Memory B cell (primary cell): ENCODE data around the gene FSCN2.

Experiments
- ATAC-seq: fragments of 150-1000 bp; cut with Tn5 transposase; 2 replicates; pipeline ENCODE4 v1.10.0; 2021; ENCODE audit warnings: low read depth, mild to moderate bottlenecking, moderate library complexity
- DNase-seq, 2 donors: peaks; one replicate each; pipeline ENCODE4 v3.0.0; 2022; ENCODE audit warnings: low spot score in 2 of 2
- H3K27ac Mint-ChIP-seq: one replicate; pipeline ENCODE4 v1.8.0; 2022; ENCODE audit warnings: mild to moderate bottlenecking, moderate library complexity, mixed read lengths
- H3K27me3 Mint-ChIP-seq: one replicate; pipeline ENCODE4 v1.8.0; 2022; ENCODE audit warnings: mixed read lengths
- H3K36me3 Mint-ChIP-seq: one replicate; pipeline ENCODE4 v1.8.0; 2022; ENCODE audit warnings: mild to moderate bottlenecking, mixed read lengths
- H3K4me1 Mint-ChIP-seq: one replicate; pipeline ENCODE4 v1.8.0; 2022; ENCODE audit warnings: mixed read lengths
- H3K4me3 Mint-ChIP-seq: one replicate; pipeline ENCODE4 v1.8.0; 2022; ENCODE audit warnings: mild to moderate bottlenecking, moderate library complexity, mixed read lengths
- H3K9me3 Mint-ChIP-seq: one replicate; pipeline ENCODE4 v1.8.0; 2022; ENCODE audit warnings: mixed read lengths

The FSCN2 gene

DNA sequence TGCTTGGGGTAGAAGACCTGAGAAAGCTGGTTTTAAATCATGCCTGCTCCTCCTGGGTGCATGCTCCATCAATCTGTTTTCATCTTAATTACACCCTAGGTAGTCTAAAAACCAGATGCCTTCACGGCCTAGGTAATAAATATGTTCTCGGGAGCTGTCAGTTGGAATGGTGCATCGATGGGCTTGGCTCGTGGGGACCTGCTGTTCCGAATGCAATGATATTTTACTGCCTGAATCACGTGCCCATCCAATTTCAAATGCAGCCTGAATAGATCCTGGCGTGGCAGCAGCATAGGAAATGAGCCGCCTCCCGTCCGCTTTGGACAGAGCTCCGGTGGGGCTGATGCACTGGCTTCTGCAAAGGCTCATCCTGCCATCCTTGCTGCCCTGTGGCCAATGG, 42.8 kb downstream of the FSCN2 start:
- Mint-ChIP-seq H3K27me3 (no peaks in the 10 kb centered on the region), H3K9me3 (no peaks in the 10 kb centered on the region), H3K4me1 (no peaks in the 10 kb centered on the region), H3K27ac (no peak overlapping the region), H3K36me3 (peaks cover 28% of the 10 kb centered on the region), H3K4me3 (no peak overlapping the region)
- DNase-seq (no peak), ATAC-seq (no peak)

DNA sequence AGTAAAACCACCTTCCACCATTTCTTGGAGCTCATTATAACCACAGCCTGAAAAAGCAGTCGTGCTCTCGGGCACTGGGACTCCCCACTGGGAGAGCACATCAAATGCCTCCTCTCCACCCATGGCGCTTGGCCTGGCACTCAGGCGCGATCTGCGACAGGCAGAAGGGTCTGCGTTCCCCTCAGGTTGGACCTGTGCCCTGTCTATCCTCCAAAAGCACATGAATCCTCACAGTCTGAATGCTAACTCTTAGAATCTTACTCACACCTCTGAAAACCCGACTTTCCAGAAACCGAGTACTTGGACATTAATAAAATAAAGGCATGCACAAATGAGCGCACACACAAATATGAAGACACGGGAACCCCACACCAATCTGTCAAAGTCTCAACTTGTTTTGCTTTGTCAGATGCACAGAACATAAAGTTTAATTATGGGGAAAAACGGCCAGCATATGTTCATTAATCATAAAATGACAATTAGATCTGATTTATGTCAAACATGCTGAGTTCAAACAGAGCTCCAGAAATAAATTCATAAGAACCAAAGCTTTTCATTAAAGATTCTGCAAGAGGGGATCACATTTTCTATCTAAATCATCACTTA, 44.5 kb downstream of the FSCN2 start:
- no peaks in the 10 kb centered on the region for H3K27me3 Mint-ChIP-seq
- peaks cover 3% of the 10 kb centered on the region for H3K4me1 Mint-ChIP-seq
- no peak for ATAC-seq
- H3K27ac Mint-ChIP-seq: no peak overlapping the region
- DNase-seq: no peak
- peaks cover 29% of the 10 kb centered on the region for H3K36me3 Mint-ChIP-seq
- H3K4me3 Mint-ChIP-seq: no peak overlapping the region
- no peaks in the 10 kb centered on the region for H3K9me3 Mint-ChIP-seq

DNA sequence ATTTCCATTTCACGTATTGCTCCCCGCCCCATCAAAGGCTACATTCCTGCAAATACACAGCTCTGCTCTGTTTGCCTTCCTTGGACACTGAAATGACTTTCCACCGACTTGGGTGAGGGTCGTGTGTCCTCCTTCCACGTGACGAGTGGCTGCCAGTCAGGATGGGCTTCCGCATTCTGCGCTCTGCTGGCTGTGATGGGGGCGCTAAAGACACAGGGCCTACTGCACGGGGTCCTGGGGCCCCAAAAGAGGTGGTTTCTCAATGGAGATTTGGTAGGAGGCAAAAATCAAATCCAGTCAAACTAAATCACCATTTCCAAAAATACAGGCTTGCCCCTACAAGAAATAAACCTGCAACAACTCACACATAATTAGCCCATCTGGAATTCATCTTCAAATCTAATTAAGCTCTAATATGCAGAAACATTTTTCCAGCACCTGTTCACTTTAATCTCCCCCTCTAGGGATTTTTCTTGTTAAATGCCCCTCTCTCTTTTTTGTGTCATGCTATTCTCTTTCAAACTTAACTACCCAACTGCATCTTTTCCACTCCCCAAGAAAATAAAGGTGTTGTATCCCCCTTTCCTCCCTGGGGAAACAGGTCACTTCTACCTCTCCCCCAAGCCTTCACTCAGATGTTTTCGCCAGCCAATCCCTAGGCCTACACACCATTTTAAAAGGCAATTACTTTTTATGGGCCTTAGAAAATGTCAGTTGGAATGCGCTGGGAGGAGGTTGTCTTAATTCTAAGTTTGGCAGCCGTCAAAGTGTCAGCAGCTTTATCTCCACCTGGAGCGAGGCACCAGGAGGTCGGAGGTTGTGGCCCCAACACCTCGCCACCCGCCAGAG, 45.8 kb downstream of the FSCN2 start:
- Mint-ChIP-seq H3K9me3 (no peaks in the 10 kb centered on the region), H3K4me1 (peaks cover 10% of the 10 kb centered on the region), H3K27me3 (no peaks in the 10 kb centered on the region), H3K27ac (peak overlapping the region; percentile 56), H3K36me3 (peaks cover 29% of the 10 kb centered on the region), H3K4me3 (no peak overlapping the region)
- ATAC-seq: no peak
- DNase-seq: no peak

DNA sequence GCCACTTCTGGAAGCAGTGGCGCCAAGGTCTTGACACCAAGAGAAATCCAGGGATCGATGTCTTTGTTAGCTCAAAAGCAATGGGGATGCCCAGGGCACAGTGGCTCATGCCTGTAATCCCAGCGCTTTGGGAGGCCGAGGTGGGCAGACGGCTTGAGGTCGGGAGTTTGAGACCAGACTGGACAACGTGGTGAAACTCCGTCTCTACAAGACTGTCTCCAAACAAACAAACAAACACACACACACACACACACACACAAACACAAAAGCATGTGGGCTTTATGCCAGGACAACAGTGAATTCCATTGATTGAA, 46.4 kb downstream of the FSCN2 start:
- Mint-ChIP-seq H3K27ac (no peak overlapping the region), H3K4me1 (peaks cover 14% of the 10 kb centered on the region), H3K4me3 (no peak overlapping the region), H3K9me3 (no peaks in the 10 kb centered on the region), H3K27me3 (no peaks in the 10 kb centered on the region), H3K36me3 (peaks cover 28% of the 10 kb centered on the region)
- DNase-seq (no peak), ATAC-seq (no peak)

DNA sequence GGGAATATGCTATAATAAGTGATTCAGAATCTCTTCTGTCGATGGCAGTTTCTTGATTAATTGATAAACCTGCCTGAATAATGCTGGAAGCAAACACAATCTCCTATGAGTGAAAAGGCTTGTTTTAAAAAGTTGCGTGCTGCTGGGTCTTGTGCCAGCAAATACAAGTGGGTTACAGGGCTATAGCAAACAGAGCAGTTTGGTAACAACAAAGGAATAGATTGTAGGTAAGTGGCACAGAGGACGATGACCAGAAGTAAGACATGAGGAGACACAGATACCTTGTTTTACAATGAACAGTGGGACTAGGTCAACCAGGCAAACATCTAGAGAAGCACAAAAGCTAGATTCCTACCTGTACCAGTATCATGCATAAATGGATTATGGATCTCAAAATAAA, 47.7 kb downstream of the FSCN2 start:
- H3K4me3 Mint-ChIP-seq: no peak overlapping the region
- ATAC-seq: no peak
- H3K9me3 Mint-ChIP-seq: no peaks in the 10 kb centered on the region
- peaks cover 23% of the 10 kb centered on the region for H3K4me1 Mint-ChIP-seq
- no peak overlapping the region for H3K27ac Mint-ChIP-seq
- H3K36me3 Mint-ChIP-seq: peaks cover 29% of the 10 kb centered on the region
- no peak for DNase-seq
- no peaks in the 10 kb centered on the region for H3K27me3 Mint-ChIP-seq

DNA sequence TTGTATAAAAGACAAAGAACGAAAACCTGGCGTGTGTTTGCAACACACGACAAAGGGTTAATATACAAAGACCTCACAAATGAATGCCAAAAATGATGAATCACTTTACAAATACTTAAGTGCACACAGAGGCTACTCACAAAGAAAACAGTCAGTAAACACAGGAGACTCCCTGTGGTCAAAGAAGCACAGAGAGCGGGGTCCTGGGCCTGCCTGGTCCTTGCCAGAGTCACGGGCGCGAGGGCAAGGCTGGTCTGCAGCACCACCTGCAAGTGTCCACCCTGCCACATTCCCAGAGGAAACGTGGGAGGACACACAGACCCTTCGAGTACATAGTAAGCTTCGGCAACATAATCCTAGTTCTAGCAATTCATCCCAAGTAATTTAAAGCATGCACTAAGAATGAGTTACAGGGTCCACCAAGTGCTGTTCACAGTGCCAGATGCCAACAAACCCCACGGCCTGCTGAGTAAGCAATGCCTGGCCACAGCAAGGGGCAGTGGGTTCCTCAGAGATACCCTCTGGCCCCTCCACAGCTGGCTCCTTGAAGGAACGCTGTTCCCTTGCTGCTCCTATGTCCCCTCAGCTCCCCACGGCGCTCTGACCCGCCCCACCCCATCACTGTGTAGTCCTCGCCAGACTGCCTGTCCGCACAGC, 48.6 kb downstream of the FSCN2 start:
- Mint-ChIP-seq H3K4me3 (no peak overlapping the region), H3K27ac (no peak overlapping the region), H3K4me1 (peaks cover 23% of the 10 kb centered on the region), H3K27me3 (no peaks in the 10 kb centered on the region), H3K9me3 (no peaks in the 10 kb centered on the region), H3K36me3 (peaks cover 25% of the 10 kb centered on the region)
- DNase-seq (no peak), ATAC-seq (no peak)

DNA sequence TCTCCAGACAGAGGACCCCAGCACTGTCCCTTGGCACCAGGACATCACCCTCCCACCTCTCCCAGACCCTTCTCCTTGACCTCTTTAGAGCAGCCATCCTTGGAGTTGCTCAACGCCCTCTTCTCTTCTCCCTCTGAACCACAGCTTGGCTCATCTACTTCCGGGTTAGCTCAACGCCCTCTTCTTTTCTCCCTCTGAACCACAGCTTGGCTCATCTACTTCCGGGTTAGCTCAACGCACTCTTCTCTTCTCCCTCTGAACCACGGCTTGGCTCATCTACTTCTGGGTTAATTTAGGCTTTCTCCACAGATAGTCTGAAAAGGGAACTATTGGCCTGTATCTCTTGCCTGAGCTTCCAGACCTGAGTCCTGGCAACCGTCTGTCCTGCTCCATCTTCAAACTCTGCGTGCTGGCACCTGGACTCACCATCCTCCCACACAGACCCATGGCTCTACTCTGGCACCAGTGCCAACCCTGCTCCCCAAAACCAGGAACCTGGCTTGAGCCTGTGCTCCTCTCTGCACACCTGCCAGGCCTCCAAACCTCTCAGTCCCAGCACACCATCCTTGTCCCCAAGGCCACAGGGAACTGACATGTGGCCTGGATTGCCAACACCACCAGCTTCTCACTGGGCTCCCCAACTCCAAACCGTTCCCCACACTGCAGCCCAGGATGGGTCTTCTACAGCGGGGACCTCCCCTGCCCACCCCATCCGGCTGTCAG, 49.3 kb downstream of the FSCN2 start:
- H3K4me1 Mint-ChIP-seq: peaks cover 23% of the 10 kb centered on the region
- H3K27me3 Mint-ChIP-seq: no peaks in the 10 kb centered on the region
- no peak for ATAC-seq
- H3K4me3 Mint-ChIP-seq: no peak overlapping the region
- no peaks in the 10 kb centered on the region for H3K9me3 Mint-ChIP-seq
- no peak for DNase-seq
- H3K36me3 Mint-ChIP-seq: peaks cover 28% of the 10 kb centered on the region
- H3K27ac Mint-ChIP-seq: no peak overlapping the region

DNA sequence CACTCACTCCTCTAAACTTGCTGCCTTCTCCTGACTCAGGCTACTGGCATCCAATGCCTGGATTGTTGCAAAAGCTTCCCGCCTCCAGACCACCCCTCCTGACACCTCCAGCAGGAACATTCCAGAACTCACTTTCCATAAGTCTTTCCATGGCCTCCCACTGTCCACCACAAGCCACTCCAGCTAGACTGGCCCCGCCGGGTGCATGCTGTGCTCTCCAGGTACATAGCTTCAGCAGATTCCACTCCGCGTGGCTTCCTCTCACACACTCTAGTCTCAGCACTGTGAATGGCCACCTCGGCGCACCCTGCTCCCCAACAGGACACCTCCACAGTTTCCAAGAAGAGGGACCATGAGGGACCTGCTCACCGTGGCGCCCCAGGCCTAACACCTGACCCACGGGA, 49.9 kb downstream of the FSCN2 start:
- ATAC-seq: no peak
- Mint-ChIP-seq H3K9me3 (no peaks in the 10 kb centered on the region), H3K4me1 (peaks cover 23% of the 10 kb centered on the region), H3K4me3 (no peak overlapping the region), H3K36me3 (peaks cover 29% of the 10 kb centered on the region), H3K27ac (no peak overlapping the region), H3K27me3 (no peaks in the 10 kb centered on the region)
- no peak for DNase-seq

DNA sequence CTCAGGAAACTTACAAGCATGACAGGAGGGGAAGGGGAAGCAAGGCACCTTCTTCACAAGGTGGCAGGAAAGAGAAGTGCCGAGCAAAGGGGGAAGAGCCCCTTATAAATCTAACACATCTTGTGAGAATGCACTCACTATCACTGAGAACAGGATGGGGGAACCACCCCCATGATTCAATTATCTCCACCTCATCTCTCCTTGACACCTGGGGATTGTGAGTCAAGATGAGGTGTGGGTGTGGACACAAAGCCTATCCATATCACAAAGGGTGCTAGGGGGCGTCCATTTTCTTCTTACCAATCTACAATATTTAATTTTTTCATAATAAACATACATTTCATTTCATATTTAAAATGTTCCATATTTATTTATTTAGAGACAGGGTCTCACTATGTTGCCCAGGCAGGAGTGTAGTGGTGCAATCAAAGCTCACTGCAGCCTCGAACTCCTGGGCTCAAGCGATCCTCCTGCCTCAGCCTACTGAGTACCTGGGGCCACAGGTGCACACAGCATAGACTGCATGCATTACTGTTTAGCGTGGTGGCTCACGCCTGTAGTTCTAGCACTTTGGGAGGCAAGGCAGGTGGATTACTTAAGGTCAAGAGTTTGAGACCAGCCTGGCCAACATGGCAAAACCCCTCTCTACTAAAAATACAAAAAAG, 50.5 kb downstream of the FSCN2 start:
- Mint-ChIP-seq H3K4me3 (no peak overlapping the region), H3K27ac (no peak overlapping the region), H3K27me3 (no peaks in the 10 kb centered on the region), H3K4me1 (peaks cover 23% of the 10 kb centered on the region), H3K9me3 (no peaks in the 10 kb centered on the region), H3K36me3 (peaks cover 32% of the 10 kb centered on the region)
- no peak for ATAC-seq
- no peak for DNase-seq

DNA sequence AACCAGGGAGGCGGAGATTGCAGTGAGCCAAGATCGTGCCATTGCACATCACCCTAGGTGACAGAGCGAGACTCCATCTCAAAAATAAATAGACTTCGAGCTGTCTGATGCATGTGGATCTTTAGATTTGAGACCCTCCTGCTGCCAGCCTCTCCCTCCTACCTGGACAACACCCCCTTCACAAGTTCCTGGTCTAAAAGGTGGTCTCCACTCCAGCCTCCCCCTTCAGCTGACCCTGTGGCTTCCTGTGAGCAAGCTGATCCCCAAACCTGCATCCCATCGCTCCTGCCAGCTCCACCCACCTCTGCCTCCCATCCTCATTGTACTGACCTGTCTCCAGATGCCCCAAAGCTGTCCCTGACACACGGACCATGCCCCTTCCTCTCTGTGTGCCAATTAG, 51.1 kb downstream of the FSCN2 start:
- ATAC-seq: no peak
- Mint-ChIP-seq H3K4me3 (no peak overlapping the region), H3K36me3 (peaks cover 33% of the 10 kb centered on the region), H3K9me3 (no peaks in the 10 kb centered on the region), H3K27me3 (no peaks in the 10 kb centered on the region), H3K4me1 (peaks cover 23% of the 10 kb centered on the region), H3K27ac (no peak overlapping the region)
- no peak for DNase-seq

DNA sequence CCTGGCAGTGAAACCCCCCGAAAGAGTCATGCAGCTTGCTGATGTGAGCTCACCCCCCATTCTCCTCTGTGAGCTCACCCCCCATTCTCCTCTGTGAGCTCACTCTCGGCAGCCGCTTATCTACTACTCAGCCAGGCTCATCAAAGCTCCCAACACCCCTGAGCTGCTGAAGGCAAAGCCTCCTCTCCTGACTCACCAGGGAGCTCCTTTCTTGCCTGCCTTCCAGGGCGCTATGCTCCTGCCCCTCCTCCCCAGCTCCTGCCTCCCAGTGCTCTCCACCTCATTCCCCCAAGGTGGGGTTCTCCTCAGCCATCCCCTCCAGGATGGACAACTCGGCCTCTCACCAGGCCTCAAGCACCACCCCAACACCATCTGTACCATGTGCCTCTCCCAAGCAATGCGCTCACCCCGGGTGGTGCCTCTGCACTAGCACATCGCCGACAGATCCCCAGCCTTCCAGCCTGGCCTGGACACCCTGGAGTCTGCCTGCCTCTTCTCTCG, 51.7 kb downstream of the FSCN2 start:
- H3K27ac Mint-ChIP-seq: peak overlapping the region; percentile 4
- ATAC-seq (no peak), DNase-seq (no peak)
- peaks cover 33% of the 10 kb centered on the region for H3K36me3 Mint-ChIP-seq
- no peak overlapping the region for H3K4me3 Mint-ChIP-seq
- H3K9me3 Mint-ChIP-seq: no peaks in the 10 kb centered on the region
- H3K27me3 Mint-ChIP-seq: no peaks in the 10 kb centered on the region
- H3K4me1 Mint-ChIP-seq: peaks cover 23% of the 10 kb centered on the region

DNA sequence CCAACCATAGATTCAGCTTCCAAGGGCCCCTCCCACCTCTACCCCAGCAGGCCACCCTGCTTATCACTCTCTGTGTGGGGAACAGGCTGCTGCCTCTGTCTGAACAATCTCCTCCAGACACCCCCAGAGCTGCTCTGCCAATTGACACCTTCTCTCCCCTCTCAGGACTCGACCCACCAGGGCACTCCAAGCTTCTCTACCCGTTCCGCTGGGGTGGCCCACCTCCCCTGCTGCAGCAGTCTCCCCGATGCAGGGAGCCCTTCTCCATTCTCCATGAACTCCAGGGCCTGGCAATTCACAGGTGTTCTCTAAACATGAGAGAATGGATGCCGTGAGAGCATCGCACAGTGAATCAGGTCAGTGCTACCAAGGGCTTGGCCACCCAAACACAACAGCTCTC, 52.3 kb downstream of the FSCN2 start:
- Mint-ChIP-seq H3K4me3 (no peak overlapping the region), H3K36me3 (peaks cover 35% of the 10 kb centered on the region), H3K9me3 (no peaks in the 10 kb centered on the region), H3K4me1 (peaks cover 23% of the 10 kb centered on the region), H3K27ac (peak overlapping the region; percentile 4), H3K27me3 (no peaks in the 10 kb centered on the region)
- no peak for ATAC-seq
- no peak for DNase-seq

DNA sequence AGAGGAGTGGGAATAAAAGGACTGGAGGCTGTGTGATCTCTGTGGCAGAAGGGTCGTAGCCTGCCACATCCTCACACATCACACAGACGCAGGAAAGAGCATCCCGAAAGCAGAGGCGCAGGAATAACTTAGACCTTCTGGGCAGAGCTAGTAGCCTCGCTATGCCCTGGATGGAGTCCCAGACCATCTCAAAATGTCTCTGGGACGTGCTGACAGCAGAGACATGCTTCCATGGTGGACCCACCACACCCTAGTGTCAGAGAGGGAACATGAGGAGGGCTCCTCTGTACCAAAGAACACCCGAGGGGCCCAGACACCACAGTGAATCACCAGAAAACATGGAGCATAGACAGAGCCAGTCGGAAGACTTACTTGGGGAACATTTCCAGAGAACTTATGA, 53.6 kb downstream of the FSCN2 start:
- no peak overlapping the region for H3K27ac Mint-ChIP-seq
- H3K36me3 Mint-ChIP-seq: peaks cover 32% of the 10 kb centered on the region
- H3K4me1 Mint-ChIP-seq: peaks cover 23% of the 10 kb centered on the region
- DNase-seq (no peak), ATAC-seq (no peak)
- H3K9me3 Mint-ChIP-seq: no peaks in the 10 kb centered on the region
- H3K27me3 Mint-ChIP-seq: no peaks in the 10 kb centered on the region
- H3K4me3 Mint-ChIP-seq: no peak overlapping the region
